Measurements from ENCODE around the gene SLC6A11. TPM values are rescaled to one million over a fixed set of nuclear protein-coding genes. Genes with fewer than 3 reads are reported as not detected.

The SLC6A11 gene
- total and polyA plus RNA-seq, 2 of the 8 experiments (the other 6 are each of a cell fraction or from before 2014, with no cell fraction given) = 0.78 to 1.5 TPM

DNA sequence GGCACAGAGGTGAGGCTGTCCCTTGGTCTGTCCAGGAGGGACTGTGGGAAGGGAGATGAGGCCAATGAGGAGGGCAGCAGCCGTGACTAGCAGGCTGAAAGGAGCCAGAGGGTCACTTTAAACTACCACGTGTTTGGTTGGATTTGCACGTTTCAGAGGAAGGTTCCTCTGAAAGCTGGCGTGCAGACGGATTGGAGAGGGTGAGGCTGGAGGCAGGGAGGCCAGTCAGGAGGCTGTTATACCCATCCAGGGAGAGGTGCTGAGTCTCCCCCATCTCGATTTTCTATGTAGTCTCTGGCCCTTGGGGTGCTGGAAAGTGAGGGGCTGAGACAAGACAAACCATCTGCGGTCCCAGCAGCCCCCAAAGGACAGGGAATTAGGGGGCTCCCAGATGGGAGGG lies 116.6 kb downstream of the SLC6A11 start:
- CTCF ChIA-PET (ENCODE audit: partially characterized antibody) = interaction anchor here (1.2 to 4.1 kb wide), 5 partner anchors 9 to 176 kb away, joined by 3 to 16 read pairs (median 5); no protein-coding TSS in a partner anchor

More for the DNA sequence above, 116.6 kb downstream of the SLC6A11 start:
- POLR2A ChIA-PET (ENCODE audit: partially characterized antibody) = no interaction called here
- Histone ChIP-seq H3K9me3 (ENCODE audit: insufficient read depth in 2 of 2, low read depth in 1 of 2, low read length in 1 of 2) (no peaks in the 10 kb centered on the region), H3K56ac (replicated peaks; ENCODE audit: insufficient read length, low read depth, low read length) (no peak overlapping the region), H2BK12ac (ENCODE audit: low read depth, low read length) (no peak overlapping the region), H3K14ac (ENCODE audit: insufficient read length) (no peak overlapping the region), H3K27me3 (replicated peaks in 1 of 4; ENCODE audit: control insufficient read depth in 3 of 4, extremely low read depth in 1 of 4, insufficient read depth in 3 of 4, low read length in 3 of 4) (no peaks in the 10 kb centered on the region), H3K9ac (replicated peaks in 1 of 4; ENCODE audit: extremely low read depth in 1 of 4, low read depth in 3 of 4, low read length in 3 of 4) (no peak overlapping the region), H2BK5ac (ENCODE audit: low read depth, low read length) (no peak overlapping the region), H3K4me2 (ENCODE audit: insufficient read depth in 1 of 2, low read depth in 2 of 2, low read length in 2 of 2) (no peak overlapping the region), H2BK20ac (ENCODE audit: low read length) (no peak overlapping the region), H3K23me2 (ENCODE audit: low read depth, low read length) (no peaks in the 10 kb centered on the region), H3K79me1 (ENCODE audit: low read depth, low read length) (no peaks in the 10 kb centered on the region; the same call in 1 of the 2 replicates), H3K23ac (ENCODE audit: insufficient read length) (no peak overlapping the region), H3K18ac (ENCODE audit: extremely low read depth, low read length) (no peak overlapping the region), H3K79me2 (ENCODE audit: control insufficient read depth in 1 of 2, insufficient read depth in 2 of 2, low read length in 2 of 2) (no peaks in the 10 kb centered on the region), H3K4me1 (replicated peaks in 1 of 4; ENCODE audit: control insufficient read depth in 3 of 4, insufficient read depth in 4 of 4, low read length in 3 of 4) (peaks cover 0 to 5% (median 2%) of the 10 kb centered on the region in 4 experiments; a peak in 4 of 7 replicates), H3K4me3 (ENCODE audit: extremely low read depth in 1 of 4, insufficient read depth in 2 of 4, low read depth in 3 of 4, low read length in 4 of 4) (no peak overlapping the region), H2AK5ac (ENCODE audit: low read depth, low read length) (no peak overlapping the region), H4K8ac (ENCODE audit: extremely low read depth, insufficient read depth, low read length) (no peak overlapping the region; the same call in 1 of the 2 replicates), H4K5ac (ENCODE audit: insufficient read length, low read depth, low read length) (no peak overlapping the region), H2BK15ac (ENCODE audit: low read length) (no peak overlapping the region), H3K36me3 (ENCODE audit: control insufficient read depth in 2 of 4, insufficient read depth in 4 of 4, low read length in 3 of 4) (no peaks in the 10 kb centered on the region), H4K91ac (replicated peaks; ENCODE audit: insufficient read length, low read length) (no peak overlapping the region), H4K20me1 (replicated peaks in 1 of 2; ENCODE audit: control insufficient read depth in 1 of 2, insufficient read depth in 2 of 2, low read length in 2 of 2) (no peaks in the 10 kb centered on the region), H2BK120ac (replicated peaks; ENCODE audit: low read depth, low read length) (no peak overlapping the region), H2AFZ (ENCODE audit: low read length) (no peak overlapping the region), H3K27ac (ENCODE audit: low read depth, low read length) (no peak overlapping the region), H3K4ac (replicated peaks; ENCODE audit: insufficient read length, low read depth, low read length) (no peak overlapping the region)
- FAIRE-seq = no peak
- no peak for DNase-seq (ENCODE audit: low read depth in 1 of 2, low spot score in 2 of 2)
- TF ChIP-seq POU5F1 (IDR thresholded peaks at IDR 0.05; ENCODE audit: low read depth, low read length) (no peak), KDM5A (IDR thresholded peaks at IDR 0.05; ENCODE audit: low read length) (no peak)
- 85% methylated on average over 7 of the region's 7 CpGs; no CpG with 5 or more reads in 1 of the 2 experiments for WGBS, 2 experiments (ENCODE audit: extremely low coverage in 1 of 2, insufficient coverage in 1 of 2, insufficient read length in 1 of 2, insufficient replicate concordance in 2 of 2, low coverage in 1 of 2, low lambda C conversion rate in 2 of 2, missing lambda C conversion rate in 1 of 2)

Measured in H1 (cell line).